Measurements from ENCODE around the gene EIPR1. TPM values are rescaled to one million over a fixed set of nuclear protein-coding genes. Genes with fewer than 3 reads are reported as not detected.

The EIPR1 gene
- total and polyA plus RNA-seq, 2 of the 13 experiments (the other 11 are each of a cell fraction or from before 2014, with no cell fraction given): 70.0 to 96.3 TPM

- no peak for TF ChIP-seq SNAPC4 (CRISPR knock-in tag; IDR thresholded peaks at IDR 0.05)
These were observed 222.9 kb downstream of the EIPR1 start (continued) for GRCh38 chr2:3154700-3155099.

DNA sequence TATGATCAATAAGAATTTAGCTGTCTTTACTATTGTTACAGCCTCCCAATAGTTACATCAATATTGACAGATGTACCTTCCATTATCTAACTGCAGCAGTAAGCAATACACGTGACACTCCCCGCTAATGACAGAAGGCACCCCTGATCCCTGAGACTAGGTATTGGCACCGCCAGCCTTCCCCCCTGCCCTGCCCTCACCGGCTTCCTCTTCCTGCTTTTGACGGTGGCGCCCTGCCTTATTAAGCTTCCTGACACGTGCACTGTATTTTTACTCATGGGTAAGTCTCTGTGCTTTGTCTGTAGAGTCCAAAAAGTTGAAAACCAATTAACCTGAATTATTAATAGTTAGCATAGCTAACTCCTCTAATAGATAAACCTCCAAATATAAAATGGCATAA, 223.5 kb downstream of the EIPR1 start:
- H3K36me3 ChIP-seq (replicated peaks in 1 of 2; ENCODE audit: control insufficient read depth in 1 of 2, insufficient read depth in 2 of 2, low read length in 2 of 2): peaks cover 0 to 2% of the 10 kb centered on the region in 2 experiments; a peak in 2 of 5 replicates
- ATAC-seq (no peak), FAIRE-seq (no peak), DNase-seq (ENCODE audit: low spot score) (no peak)
- H3K4me1 ChIP-seq (ENCODE audit: insufficient read depth, low read length): peaks cover 7% of the 10 kb centered on the region; the same call in 1 of the 2 replicates
- no peaks in the 10 kb centered on the region for H3K27me3 ChIP-seq (ENCODE audit: control insufficient read depth in 1 of 2, insufficient read depth in 2 of 2, low read length in 2 of 2)
- H3K79me2 ChIP-seq (ENCODE audit: insufficient read depth, low read length): no peaks in the 10 kb centered on the region
- no peak overlapping the region for H3K27ac ChIP-seq (ENCODE audit: extremely low read length, insufficient read depth, low read length)
- intact Hi-C loops (cut with micrococcal nuclease; ENCODE audit: unreplicated experiment): no loop called here
- WGBS (ENCODE audit: low lambda C conversion rate): 98% methylated on average over 7 of the region's 7 CpGs
- no peaks in the 10 kb centered on the region for H3K9me3 ChIP-seq (ENCODE audit: low read length)
- no peak for TF ChIP-seq HCFC1 (IDR thresholded peaks at IDR 0.05; ENCODE audit: low read depth, low read length)
- TF ChIP-seq SAFB2 (CRISPR knock-in tag; IDR thresholded peaks at IDR 0.05; ENCODE audit: borderline replicate concordance, low read depth): no peak
- TF ChIP-seq PAWR (CRISPR knock-in tag; IDR thresholded peaks at IDR 0.05; ENCODE audit: borderline replicate concordance): no peak
- ChIA-PET CTCF (ENCODE audit: low intra/inter-chr PET ratio, low total read pairs) (no interaction called here), POLR2A (no interaction called here)
- H3K4me3 ChIP-seq (replicated peaks in 1 of 3; ENCODE audit: insufficient read depth in 1 of 3, low read depth in 2 of 3, low read length in 3 of 3): no peak overlapping the region
- no peak overlapping the region for H3K9ac ChIP-seq (ENCODE audit: insufficient read depth, low read depth, low read length)
- in situ Hi-C loops (cut with HindIII; ENCODE audit: extremely low pct_ligation_motif_present, low pct_unique_long_range_greater_than_20kb): no loop called here
- H4K20me1 ChIP-seq (ENCODE audit: insufficient read depth, low read length): no peaks in the 10 kb centered on the region
- H3K4me2 ChIP-seq (ENCODE audit: low read depth, low read length): no peak overlapping the region
- no TSS peak for BruUV-seq (replicated peaks)
- no peak overlapping the region for H2AFZ ChIP-seq (ENCODE audit: low read length)

Data from HepG2 (cell line).